Adrenal gland (tissue), 12 donors: ENCODE data around the gene FAM78B. TPM values are rescaled to one million over a fixed set of nuclear protein-coding genes. Genes with fewer than 3 reads are reported as not detected.

Experiments used
- DNase-seq, 7 donors: peaks; one replicate each; pipeline ENCODE4 v3.0.0-alpha.2; 2019 to 2020
- H3K27ac ChIP-seq, 5 donors: fragments of 200-600 bp; sonication (generic) in 4 of 5; 1 replicate in 3 of 5; 2 replicates in 2 of 5; pipeline versions ENCODE4 v1.5.1 to v1.8.0; 2016 to 2020; ENCODE audit warnings: mild to moderate bottlenecking in 1 of 5
- H3K27me3 ChIP-seq: fragments of 200-600 bp; 2 replicates; pipeline ENCODE4 v1.8.0; 2021
- H3K36me3 ChIP-seq, 2 donors: fragments of 200-600 bp; replicated peaks in 1 of 2; 1 replicate in 1 of 2; 2 replicates in 1 of 2; pipeline versions ENCODE4 v1.5.1 to v1.8.0; 2018 to 2022
- H3K4me1 ChIP-seq, 2 donors: fragments of 200-600 bp; replicated peaks in 1 of 2; 1 replicate in 1 of 2; 2 replicates in 1 of 2; pipeline versions ENCODE4 v1.5.1 to v1.8.0; 2018 to 2021
- H3K4me3 ChIP-seq, 4 donors: fragments of 200-600 bp; sonication (generic) in 3 of 4; one replicate each; pipeline ENCODE4 v1.5.1; 2016 to 2018
- H3K9me3 ChIP-seq, 3 donors: fragments of 200-600 bp; sonication (generic) in 1 of 3; replicated peaks in 1 of 3; 1 replicate in 2 of 3; 2 replicates in 1 of 3; pipeline versions ENCODE4 v1.5.1 to v1.8.0; 2016 to 2021
- POLR2A ChIP-seq, 2 donors: fragments of 450-650 bp; IDR thresholded peaks; one replicate each; pipeline ENCODE4 v1.6.1; 2017; ENCODE audit warnings: antibody characterized with exemption in 2 of 2, mild to moderate bottlenecking in 2 of 2, moderate library complexity in 1 of 2
- WGBS, 4 donors: extraction: QIAGEN DNeasy Blood & Tissue Kit in 2 of 4; methylation state at CpG; one replicate each; pipeline versions ENCODE4 v1.1.5 to v1.1.7; 2013 to 2017; 5-methylcytosine and 5-hydroxymethylcytosine counted together
- intact Hi-C, 2 donors: fragments of 100-400 bp; cut with DNase I; formaldehyde crosslinking; loops; one replicate each; pipeline versions ENCODE4 v1.14.1 to v1.15.0; 2022 to 2023
- polyA plus RNA-seq, 3 donors: library from polyadenylated mRNA; stranded (reverse); fragments of 200-250 nt in 2 of 3; fragments of 350-450 nt in 1 of 3; fragmentation: Illumina TruSeq in 1 of 3; extraction: RNeasy Lipid Tissue Mini Kit (QIAGEN cat#74804) in 1 of 3; gene quantifications; one replicate each; pipeline ENCODE4 v1.2.3, GENCODE V29; 2013 to 2014
- total RNA-seq, 9 donors: library from RNA; depleted of rRNA in 4 of 9; stranded (reverse); fragments of >200 nt in 4 of 9; fragments of 120-200 nt in 1 of 9; fragmentation: NEBNext Ultra II Directional in 1 of 9; extraction: Animal tissue kit (Norgen Biotek cat#: 25700) in 1 of 9; gene quantifications; one replicate each; pipeline versions ENCODE4 v1.1.0 to v1.2.4, GENCODE V29; 2013 to 2023
- TF ChIP-seq, protein P1 (sequence below), 6 experiments: fragments of 450-650 bp in 4 of 6; fragments of 200-600 bp in 2 of 6; sonication (generic) in 1 of 6; IDR thresholded peaks; 1 replicate in 5 of 6; 2 replicates in 1 of 6; pipeline versions ENCODE4 v1.5.1 to v1.8.0; 2016 to 2021; ENCODE audit warnings: antibody characterized with exemption in 6 of 6, mild to moderate bottlenecking in 2 of 6, moderate library complexity in 1 of 6
- donor health status: healthy with polysubstance abuse.
- donor health status: Bipolar disorder and iron deficiency.
- donor health status: DM: yes; HTN: yes; CAD: no.
- donor health status: DM: no; HTN: no; CAD: no.
- donor health status: DM: no; HTN: no; CAD: no.
- donor health status: DM: yes; HTN: yes; CAD: no.

Gene FAM78B
- total and polyA plus RNA-seq, 12 donors = 0.28 to 3.5 (median 0.98) TPM

DNA sequence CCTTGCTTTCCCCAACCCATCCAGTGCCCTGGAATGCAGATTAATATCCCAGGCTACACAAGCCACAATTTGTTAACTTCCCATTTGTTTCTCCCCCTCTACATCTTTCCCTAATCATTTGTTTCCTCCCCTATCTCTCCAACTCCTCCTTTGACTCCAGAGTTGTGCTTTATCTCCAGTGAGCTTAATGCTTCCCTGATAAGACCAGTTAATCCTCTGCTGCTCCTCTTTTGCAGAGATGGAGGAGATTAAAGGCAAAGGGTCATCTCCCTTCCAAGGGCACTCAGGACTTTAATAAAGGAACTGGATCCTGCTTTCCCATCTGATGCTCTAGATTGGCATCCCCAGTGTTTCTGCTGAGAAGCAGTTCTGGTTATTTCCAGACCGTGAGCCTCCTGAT, 7.1 kb downstream of the FAM78B start:
- Histone ChIP-seq H3K27me3 (no peaks in the 10 kb centered on the region), H3K36me3 (no peaks in the 10 kb centered on the region), H3K4me3 (no peak overlapping the region), H3K27ac (no peak overlapping the region), H3K9me3 (no peaks in the 10 kb centered on the region), H3K4me1 (peaks cover 0 to under 1% of the 10 kb centered on the region in 2 donors)
- intact Hi-C loops = loop anchor here in 1 of 2 donors (10.0 kb wide), 1 partner anchor 225 kb away; no protein-coding TSS in a partner anchor
- TF ChIP-seq, protein P1, sequence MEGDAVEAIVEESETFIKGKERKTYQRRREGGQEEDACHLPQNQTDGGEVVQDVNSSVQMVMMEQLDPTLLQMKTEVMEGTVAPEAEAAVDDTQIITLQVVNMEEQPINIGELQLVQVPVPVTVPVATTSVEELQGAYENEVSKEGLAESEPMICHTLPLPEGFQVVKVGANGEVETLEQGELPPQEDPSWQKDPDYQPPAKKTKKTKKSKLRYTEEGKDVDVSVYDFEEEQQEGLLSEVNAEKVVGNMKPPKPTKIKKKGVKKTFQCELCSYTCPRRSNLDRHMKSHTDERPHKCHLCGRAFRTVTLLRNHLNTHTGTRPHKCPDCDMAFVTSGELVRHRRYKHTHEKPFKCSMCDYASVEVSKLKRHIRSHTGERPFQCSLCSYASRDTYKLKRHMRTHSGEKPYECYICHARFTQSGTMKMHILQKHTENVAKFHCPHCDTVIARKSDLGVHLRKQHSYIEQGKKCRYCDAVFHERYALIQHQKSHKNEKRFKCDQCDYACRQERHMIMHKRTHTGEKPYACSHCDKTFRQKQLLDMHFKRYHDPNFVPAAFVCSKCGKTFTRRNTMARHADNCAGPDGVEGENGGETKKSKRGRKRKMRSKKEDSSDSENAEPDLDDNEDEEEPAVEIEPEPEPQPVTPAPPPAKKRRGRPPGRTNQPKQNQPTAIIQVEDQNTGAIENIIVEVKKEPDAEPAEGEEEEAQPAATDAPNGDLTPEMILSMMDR (IDR thresholded peaks at IDR 0.05) = no peak
- no peak for TF ChIP-seq POLR2A (IDR thresholded peaks at IDR 0.05)
- WGBS, 4 donors = 84 to 89% (median 86%) methylated on average over 1 of the region's 1 CpG
- no peak for DNase-seq

DNA sequence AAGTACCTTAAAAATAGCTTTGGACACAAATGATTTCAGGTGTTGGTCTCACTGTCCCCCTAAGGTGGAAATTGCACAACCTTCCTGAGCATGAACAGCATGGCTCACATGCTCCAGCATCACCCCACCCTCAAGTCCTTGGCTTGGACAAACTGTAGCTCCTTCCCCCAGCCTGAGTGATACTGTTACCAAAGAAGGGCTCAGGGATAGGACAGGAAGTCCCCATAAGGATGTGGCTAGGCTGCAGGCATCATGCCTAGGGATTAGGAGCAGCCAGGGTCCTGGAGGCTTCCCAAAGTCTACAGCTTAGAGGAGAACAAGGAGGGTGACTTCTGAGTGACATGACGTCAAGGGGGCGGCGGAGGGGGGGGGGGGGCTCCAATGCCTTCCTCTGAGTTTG, 10.1 kb downstream of the FAM78B start:
- H3K36me3 ChIP-seq = no peaks in the 10 kb centered on the region
- H3K27ac ChIP-seq = no peak overlapping the region
- intact Hi-C loops = no loop called here
- H3K27me3 ChIP-seq = no peaks in the 10 kb centered on the region
- H3K4me3 ChIP-seq = no peak overlapping the region
- TF ChIP-seq, protein P1 (IDR thresholded peaks at IDR 0.05) = no peak
- no peak for TF ChIP-seq POLR2A (IDR thresholded peaks at IDR 0.05)
- DNase-seq = no peak
- 51 to 74% (median 73%) methylated on average over 2 of the region's 3 CpGs for WGBS, 4 donors
- H3K4me1 ChIP-seq = no peaks in the 10 kb centered on the region
- H3K9me3 ChIP-seq = no peaks in the 10 kb centered on the region

DNA sequence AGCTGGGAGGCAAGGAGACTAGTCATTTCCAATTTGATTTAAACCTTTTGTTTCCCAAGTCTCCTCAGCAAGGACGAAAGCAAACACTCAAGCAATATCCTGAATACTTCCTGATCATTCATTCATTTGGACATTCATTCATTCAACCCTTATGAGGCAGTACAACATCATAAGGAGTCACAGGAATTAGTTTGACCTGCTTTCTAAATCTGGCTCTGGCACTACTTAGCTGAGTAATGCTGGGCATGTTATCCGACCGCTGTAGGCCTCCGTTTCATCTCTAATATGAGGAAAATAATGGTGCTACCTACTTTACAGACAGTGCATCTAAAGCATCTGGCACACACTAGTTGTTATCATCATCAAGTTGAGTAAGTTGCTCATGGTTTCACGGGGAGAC, 11.7 kb downstream of the FAM78B start:
- intact Hi-C loops = no loop called here
- no peak for TF ChIP-seq POLR2A (IDR thresholded peaks at IDR 0.05)
- TF ChIP-seq, protein P1 (IDR thresholded peaks at IDR 0.05) = no peak
- 58 to 67% (median 66%) methylated on average over 5 of the region's 5 CpGs for WGBS, 4 donors

DNA sequence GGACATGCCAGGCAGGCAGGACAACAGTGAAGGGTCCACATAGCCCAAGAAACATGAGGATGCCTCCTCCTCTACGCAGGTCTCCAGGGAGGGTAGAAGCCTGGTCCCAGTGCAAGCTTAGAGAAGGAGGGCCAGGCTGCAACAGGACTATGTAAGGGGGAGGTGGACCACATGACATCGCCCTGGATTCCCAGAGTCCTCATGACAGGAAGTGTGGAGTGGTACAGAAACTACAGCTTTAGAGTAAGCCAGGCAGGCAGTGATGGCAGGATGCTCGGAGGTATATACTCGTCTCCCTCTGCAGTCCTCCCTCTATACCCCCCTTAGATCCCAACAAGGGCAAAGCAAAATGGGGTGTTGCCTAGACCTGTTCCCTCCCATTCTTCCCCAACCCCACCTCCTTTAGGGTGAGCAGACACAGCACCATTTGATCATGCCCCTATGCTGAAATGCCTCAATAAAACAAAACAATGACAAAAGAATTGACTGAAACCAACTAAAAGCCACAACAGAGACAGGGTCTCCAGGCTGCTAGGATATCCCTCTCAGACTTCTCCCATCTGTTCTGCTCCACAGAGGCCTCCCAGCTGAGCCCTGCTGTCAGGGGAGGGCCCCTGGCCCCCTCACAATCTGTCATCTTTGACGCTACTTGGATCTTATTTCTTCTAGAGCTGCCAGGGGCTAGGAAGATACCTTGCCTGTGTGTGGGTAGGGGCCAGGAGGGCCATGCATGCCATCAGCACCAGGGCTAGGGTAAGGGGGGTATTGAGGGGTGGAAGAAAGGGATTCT, 13.1 kb downstream of the FAM78B start:
- Histone ChIP-seq H3K9me3 (no peaks in the 10 kb centered on the region), H3K4me1 (no peaks in the 10 kb centered on the region)
- intact Hi-C loops = no loop called here

More for the DNA sequence above, 11.7 kb downstream of the FAM78B start:
- Histone ChIP-seq H3K4me1 (no peaks in the 10 kb centered on the region), H3K9me3 (no peaks in the 10 kb centered on the region), H3K27me3 (no peaks in the 10 kb centered on the region), H3K27ac (no peak overlapping the region), H3K36me3 (no peaks in the 10 kb centered on the region), H3K4me3 (no peak overlapping the region)
- no peak for DNase-seq

More for the DNA sequence above, 13.1 kb downstream of the FAM78B start:
- H3K27me3 ChIP-seq = no peaks in the 10 kb centered on the region
- no peaks in the 10 kb centered on the region for H3K36me3 ChIP-seq
- no peak overlapping the region for H3K4me3 ChIP-seq
- 78 to 84% (median 81%) methylated on average over 3 to 5 of the region's 5 CpGs for WGBS, 4 donors
- H3K27ac ChIP-seq = no peak overlapping the region
- no peak for TF ChIP-seq POLR2A (IDR thresholded peaks at IDR 0.05)
- TF ChIP-seq, protein P1 (IDR thresholded peaks at IDR 0.05) = no peak
- DNase-seq = no peak
